Measurements from ENCODE around the gene KCNJ14.

Gene KCNJ14

GRCh38 chr19:48428670-48429069 is 26.7 kb upstream of the KCNJ14 start:
- Histone ChIP-seq H3K36me3 (ENCODE audit: control insufficient read depth, insufficient read depth, low read length) (no peaks in the 10 kb centered on the region), H3K4me3 (ENCODE audit: low read depth, low read length) (no peak overlapping the region), H3K27me3 (ENCODE audit: control insufficient read depth, insufficient read depth, low read length) (no peaks in the 10 kb centered on the region), H3K9me3 (ENCODE audit: control insufficient read depth, insufficient read depth, low read length) (no peaks in the 10 kb centered on the region; the same call in 1 of the 2 replicates), H3K27ac (ENCODE audit: low read depth, low read length) (no peak overlapping the region), H3K9ac (ENCODE audit: low read depth, low read length) (no peak overlapping the region), H3K4me1 (ENCODE audit: control insufficient read depth, insufficient read depth, low read length) (no peaks in the 10 kb centered on the region)

- no peaks in the 10 kb centered on the region for H3K36me3 ChIP-seq (ENCODE audit: control insufficient read depth, insufficient read depth, low read length)
- no peak overlapping the region for H3K27ac ChIP-seq (ENCODE audit: low read depth, low read length)
- no peaks in the 10 kb centered on the region for H3K27me3 ChIP-seq (ENCODE audit: control insufficient read depth, insufficient read depth, low read length)
- H3K9me3 ChIP-seq (ENCODE audit: control insufficient read depth, insufficient read depth, low read length) = no peaks in the 10 kb centered on the region; the same call in 1 of the 2 replicates
- 0 out of 2 replicates have a peak, but pooled peaks cover 4% of the 10 kb centered on the region for H3K4me1 ChIP-seq (ENCODE audit: control insufficient read depth, insufficient read depth, low read length)
- H3K4me3 ChIP-seq (ENCODE audit: low read depth, low read length) = no peak overlapping the region
- no peak overlapping the region for H3K9ac ChIP-seq (ENCODE audit: low read depth, low read length)
Observed at GRCh38 chr19:48433337-48433736, 22.0 kb upstream of the KCNJ14 start.

GRCh38 chr19:48436586-48436985 is 18.8 kb upstream of the KCNJ14 start:
- Histone ChIP-seq H3K9ac (ENCODE audit: low read depth, low read length) (no peak overlapping the region), H3K9me3 (ENCODE audit: control insufficient read depth, insufficient read depth, low read length) (no peaks in the 10 kb centered on the region), H3K27ac (ENCODE audit: low read depth, low read length) (no peak overlapping the region), H3K4me1 (ENCODE audit: control insufficient read depth, insufficient read depth, low read length) (0 out of 2 replicates have a peak, but pooled peaks cover 4% of the 10 kb centered on the region), H3K36me3 (ENCODE audit: control insufficient read depth, insufficient read depth, low read length) (no peaks in the 10 kb centered on the region), H3K4me3 (ENCODE audit: low read depth, low read length) (no peak overlapping the region), H3K27me3 (ENCODE audit: control insufficient read depth, insufficient read depth, low read length) (peaks cover 2% of the 10 kb centered on the region)

GRCh38 chr19:48441360-48442050 is 13.9 kb upstream of the KCNJ14 start:
- peaks cover 11% of the 10 kb centered on the region; the same call in 1 of the 2 replicates for H3K4me1 ChIP-seq (ENCODE audit: control insufficient read depth, insufficient read depth, low read length)
- no peak overlapping the region for H3K4me3 ChIP-seq (ENCODE audit: low read depth, low read length)
- no peak overlapping the region for H3K9ac ChIP-seq (ENCODE audit: low read depth, low read length)
- H3K36me3 ChIP-seq (ENCODE audit: control insufficient read depth, insufficient read depth, low read length) = 0 out of 2 replicates have a peak, but pooled peaks cover under 1% of the 10 kb centered on the region
- no peaks in the 10 kb centered on the region for H3K9me3 ChIP-seq (ENCODE audit: control insufficient read depth, insufficient read depth, low read length)
- peaks cover 25% of the 10 kb centered on the region for H3K27me3 ChIP-seq (ENCODE audit: control insufficient read depth, insufficient read depth, low read length)
- no peak overlapping the region for H3K27ac ChIP-seq (ENCODE audit: low read depth, low read length)

GRCh38 chr19:48442116-48443035 is 13.0 kb upstream of the KCNJ14 start:
- Histone ChIP-seq H3K27ac (ENCODE audit: low read depth, low read length) (no peak overlapping the region), H3K4me1 (ENCODE audit: control insufficient read depth, insufficient read depth, low read length) (peaks cover 10% of the 10 kb centered on the region; the same call in 1 of the 2 replicates), H3K9ac (ENCODE audit: low read depth, low read length) (no peak overlapping the region), H3K27me3 (ENCODE audit: control insufficient read depth, insufficient read depth, low read length) (peaks cover 25% of the 10 kb centered on the region), H3K4me3 (ENCODE audit: low read depth, low read length) (no peak overlapping the region), H3K9me3 (ENCODE audit: control insufficient read depth, insufficient read depth, low read length) (no peaks in the 10 kb centered on the region), H3K36me3 (ENCODE audit: control insufficient read depth, insufficient read depth, low read length) (peaks cover 8% of the 10 kb centered on the region)

GRCh38 chr19:48443256-48443655 is 12.1 kb upstream of the KCNJ14 start:
- H3K4me3 ChIP-seq (ENCODE audit: low read depth, low read length) = peak overlapping the region; percentile 29; the same call in 1 of the 2 replicates
- H3K27ac ChIP-seq (ENCODE audit: low read depth, low read length) = no peak overlapping the region
- peaks cover 17% of the 10 kb centered on the region for H3K36me3 ChIP-seq (ENCODE audit: control insufficient read depth, insufficient read depth, low read length)
- no peaks in the 10 kb centered on the region for H3K9me3 ChIP-seq (ENCODE audit: control insufficient read depth, insufficient read depth, low read length)
- H3K4me1 ChIP-seq (ENCODE audit: control insufficient read depth, insufficient read depth, low read length) = peaks cover 7% of the 10 kb centered on the region; the same call in 1 of the 2 replicates
- peaks cover 25% of the 10 kb centered on the region for H3K27me3 ChIP-seq (ENCODE audit: control insufficient read depth, insufficient read depth, low read length)
- H3K9ac ChIP-seq (ENCODE audit: low read depth, low read length) = no peak overlapping the region

- Histone ChIP-seq H3K9me3 (ENCODE audit: control insufficient read depth, insufficient read depth, low read length) (no peaks in the 10 kb centered on the region), H3K27me3 (ENCODE audit: control insufficient read depth, insufficient read depth, low read length) (peaks cover 25% of the 10 kb centered on the region), H3K36me3 (ENCODE audit: control insufficient read depth, insufficient read depth, low read length) (peaks cover 21% of the 10 kb centered on the region), H3K27ac (ENCODE audit: low read depth, low read length) (no peak overlapping the region), H3K9ac (ENCODE audit: low read depth, low read length) (no peak overlapping the region), H3K4me1 (ENCODE audit: control insufficient read depth, insufficient read depth, low read length) (peaks cover 7% of the 10 kb centered on the region; the same call in 1 of the 2 replicates), H3K4me3 (ENCODE audit: low read depth, low read length) (no peak overlapping the region; the same call in 1 of the 2 replicates)
Observed at GRCh38 chr19:48443731-48444128, 11.6 kb upstream of the KCNJ14 start.

- Histone ChIP-seq H3K9me3 (ENCODE audit: control insufficient read depth, insufficient read depth, low read length) (no peaks in the 10 kb centered on the region), H3K4me3 (ENCODE audit: low read depth, low read length) (peak overlapping the region; percentile 32; the same call in 1 of the 2 replicates), H3K9ac (ENCODE audit: low read depth, low read length) (no peak overlapping the region), H3K27ac (ENCODE audit: low read depth, low read length) (peak overlapping the region; percentile 96), H3K36me3 (ENCODE audit: control insufficient read depth, insufficient read depth, low read length) (peaks cover 27% of the 10 kb centered on the region), H3K27me3 (ENCODE audit: control insufficient read depth, insufficient read depth, low read length) (peaks cover 25% of the 10 kb centered on the region), H3K4me1 (ENCODE audit: control insufficient read depth, insufficient read depth, low read length) (peaks cover 7% of the 10 kb centered on the region; the same call in 1 of the 2 replicates)
Observed at GRCh38 chr19:48444129-48444935, 11.0 kb upstream of the KCNJ14 start.

- Histone ChIP-seq H3K9ac (ENCODE audit: low read depth, low read length) (no peak overlapping the region), H3K27ac (ENCODE audit: low read depth, low read length) (peak overlapping the region; percentile 96), H3K4me1 (ENCODE audit: control insufficient read depth, insufficient read depth, low read length) (peaks cover 7% of the 10 kb centered on the region; the same call in 1 of the 2 replicates), H3K9me3 (ENCODE audit: control insufficient read depth, insufficient read depth, low read length) (no peaks in the 10 kb centered on the region), H3K27me3 (ENCODE audit: control insufficient read depth, insufficient read depth, low read length) (peaks cover 25% of the 10 kb centered on the region), H3K4me3 (ENCODE audit: low read depth, low read length) (peak overlapping the region; percentile 96), H3K36me3 (ENCODE audit: control insufficient read depth, insufficient read depth, low read length) (peaks cover 33% of the 10 kb centered on the region)
Observed at GRCh38 chr19:48444936-48445200, 10.5 kb upstream of the KCNJ14 start.

- Histone ChIP-seq H3K36me3 (ENCODE audit: control insufficient read depth, insufficient read depth, low read length) (peaks cover 36% of the 10 kb centered on the region), H3K27me3 (ENCODE audit: control insufficient read depth, insufficient read depth, low read length) (peaks cover 25% of the 10 kb centered on the region), H3K4me1 (ENCODE audit: control insufficient read depth, insufficient read depth, low read length) (peaks cover 7% of the 10 kb centered on the region; the same call in 1 of the 2 replicates), H3K27ac (ENCODE audit: low read depth, low read length) (peak overlapping the region; percentile 96), H3K9me3 (ENCODE audit: control insufficient read depth, insufficient read depth, low read length) (no peaks in the 10 kb centered on the region), H3K4me3 (ENCODE audit: low read depth, low read length) (peak overlapping the region; percentile 96), H3K9ac (ENCODE audit: low read depth, low read length) (peak overlapping the region; percentile 94; the same call in 1 of the 2 replicates)
Observed at GRCh38 chr19:48445256-48445605, 10.1 kb upstream of the KCNJ14 start.
